K562 (cell line): ENCODE data around the gene MRGPRX4. TPM values are rescaled to one million over a fixed set of nuclear protein-coding genes. Genes with fewer than 3 reads are reported as not detected.

Experiments
- CBX5 ChIP-seq: IDR thresholded peaks from 2 replicates; pipeline ENCODE4 v1.6.1; 2014; ENCODE audit warnings: low read depth, borderline replicate concordance
- COPS2 ChIP-seq: fragments of 450-650 bp; conservative IDR thresholded peaks from 2 replicates; pipeline ENCODE4 v1.6.1; 2016; ENCODE audit warnings: mild to moderate bottlenecking, moderate library complexity
- STAG1 ChIP-seq: sonication (generic); formaldehyde crosslinking; IDR thresholded peaks from 2 replicates; pipeline ENCODE4 v1.5.0; 2020; ENCODE audit warnings: missing genetic modification reagents, borderline replicate concordance
- ZNF76 ChIP-seq: fragments of 250-450 bp; sonication (Bioruptor Pico); IDR thresholded peaks from 2 replicates; pipeline ENCODE4 v1.4.0; 2020; ENCODE audit warnings: mild to moderate bottlenecking, moderate library complexity, borderline replicate concordance
- polyA plus RNA-seq, 8 experiments: library from polyadenylated mRNA; depleted of rRNA in 4 of 8; stranded (reverse) in 5 of 8; unstranded in 3 of 8; fragments of >200 nt; fragmentation: Nextera tagmentation in 2 of 8; fragmentation: Illumina TruSeq in 1 of 8; extraction: Ambion mirVana in 2 of 8; extraction: Trizol in 1 of 8; gene quantifications; 2 replicates each; pipeline versions ENCODE4 v1.2.1 to v1.2.3, GENCODE V29; 2011 to 2014; ENCODE audit warnings: inconsistent platforms in 1 of 8, missing spikeins in 1 of 8
- total RNA-seq, 7 experiments: library from RNA; depleted of rRNA in 6 of 7; stranded (reverse); fragments of >200 nt in 6 of 7; fragmentation: Illumina TruSeq in 2 of 7; extraction: Trizol in 2 of 7; gene quantifications; 2 replicates each; pipeline versions ENCODE4 v1.2.1 to v1.2.3, GENCODE V29; 2011 to 2021; ENCODE audit warnings: low replicate concordance in 1 of 7
- TF ChIP-seq, protein P1 (sequence below), 2 experiments: IDR thresholded peaks in 1 of 2; conservative IDR thresholded peaks in 1 of 2; 2 replicates each; pipeline ENCODE4 v1.6.1; 2016; ENCODE audit warnings: low read depth in 2 of 2, mild to moderate bottlenecking in 1 of 2, missing compliant biosample characterization in 1 of 2, missing genetic modification characterization in 1 of 2, moderate library complexity in 1 of 2
- TF ChIP-seq, protein P2 (sequence below): conservative IDR thresholded peaks from 2 replicates; pipeline ENCODE4 v1.6.1; 2011; ENCODE audit warnings: low read depth, mild to moderate bottlenecking, low read length; ENCODE audit not compliant: control insufficient read depth

Gene MRGPRX4
- total and polyA plus RNA-seq, 9 of the 15 experiments (the other 6 are each of a cell fraction or from before 2014, with no cell fraction given): not detected

GRCh38 chr11:18135308-18135707 lies 37.3 kb upstream of the MRGPRX4 start (continued):
- TF ChIP-seq, protein P1, sequence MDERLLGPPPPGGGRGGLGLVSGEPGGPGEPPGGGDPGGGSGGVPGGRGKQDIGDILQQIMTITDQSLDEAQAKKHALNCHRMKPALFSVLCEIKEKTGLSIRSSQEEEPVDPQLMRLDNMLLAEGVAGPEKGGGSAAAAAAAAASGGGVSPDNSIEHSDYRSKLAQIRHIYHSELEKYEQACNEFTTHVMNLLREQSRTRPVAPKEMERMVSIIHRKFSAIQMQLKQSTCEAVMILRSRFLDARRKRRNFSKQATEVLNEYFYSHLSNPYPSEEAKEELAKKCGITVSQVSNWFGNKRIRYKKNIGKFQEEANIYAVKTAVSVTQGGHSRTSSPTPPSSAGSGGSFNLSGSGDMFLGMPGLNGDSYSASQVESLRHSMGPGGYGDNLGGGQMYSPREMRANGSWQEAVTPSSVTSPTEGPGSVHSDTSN (CRISPR knock-in tag; IDR thresholded peaks at IDR 0.05; ENCODE audit: low read depth): no peak
- TF ChIP-seq, protein P1 (tag; conservative IDR thresholded peaks at IDR 0.05; ENCODE audit: low read depth): no peak
- TF ChIP-seq CBX5: no peak
- TF ChIP-seq COPS2: no peak
- TF ChIP-seq ZNF76 (CRISPR knock-in tag): no peak
- TF ChIP-seq, protein P2, sequence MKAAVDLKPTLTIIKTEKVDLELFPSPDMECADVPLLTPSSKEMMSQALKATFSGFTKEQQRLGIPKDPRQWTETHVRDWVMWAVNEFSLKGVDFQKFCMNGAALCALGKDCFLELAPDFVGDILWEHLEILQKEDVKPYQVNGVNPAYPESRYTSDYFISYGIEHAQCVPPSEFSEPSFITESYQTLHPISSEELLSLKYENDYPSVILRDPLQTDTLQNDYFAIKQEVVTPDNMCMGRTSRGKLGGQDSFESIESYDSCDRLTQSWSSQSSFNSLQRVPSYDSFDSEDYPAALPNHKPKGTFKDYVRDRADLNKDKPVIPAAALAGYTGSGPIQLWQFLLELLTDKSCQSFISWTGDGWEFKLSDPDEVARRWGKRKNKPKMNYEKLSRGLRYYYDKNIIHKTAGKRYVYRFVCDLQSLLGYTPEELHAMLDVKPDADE: no peak
- TF ChIP-seq STAG1 (CRISPR knock-in tag): no peak
- TF ChIP-seq, all 486 proteins: peak for 0
